ENCODE data around the gene PPIF. TPM values are rescaled to one million over a fixed set of nuclear protein-coding genes. Genes with fewer than 3 reads are reported as not detected.

PPIF gene
- total and polyA plus RNA-seq, 7 donors, result 44.6 to 297 (median 85.9) TPM

GRCh38 chr10:79339266-79339665 lies 8.0 kb upstream of the PPIF start:
- DNase-seq (no peak), ATAC-seq (no peak)
- intact Hi-C loops (cut with DNase I), result no loop called here
- TF ChIP-seq CTCF (IDR thresholded peaks at IDR 0.05), result no peak
- Histone ChIP-seq H3K9me3 (no peaks in the 10 kb centered on the region), H3K27me3 (ENCODE audit: insufficient read depth in 3 of 3, low read length in 2 of 3) (no peaks in the 10 kb centered on the region), H3K4me1 (peaks cover 12% of the 10 kb centered on the region), H3K27ac (no peak overlapping the region), H3K4me3 (no peak overlapping the region), H3K36me3 (ENCODE audit: insufficient read depth in 1 of 2, low read depth in 1 of 2) (no peaks in the 10 kb centered on the region)
- WGBS, 3 donors, result 89 to 92% (median 92%) methylated on average over 3 of the region's 3 CpGs

GRCh38 chr10:79340646-79341244 lies 6.5 kb upstream of the PPIF start:
- H3K9me3 ChIP-seq, result no peaks in the 10 kb centered on the region
- intact Hi-C loops (cut with DNase I), result no loop called here
- WGBS, 3 donors, result 93 to 98% (median 95%) methylated on average over 5 of the region's 5 CpGs
- DNase-seq (no peak), ATAC-seq (peak in 1 of 4 donors; percentile 22)
- no peak overlapping the region for H3K27ac ChIP-seq
- H3K36me3 ChIP-seq (ENCODE audit: insufficient read depth in 1 of 2, low read depth in 1 of 2), result no peaks in the 10 kb centered on the region
- H3K27me3 ChIP-seq (ENCODE audit: insufficient read depth in 3 of 3, low read length in 2 of 3), result no peaks in the 10 kb centered on the region
- peaks cover 6% of the 10 kb centered on the region for H3K4me1 ChIP-seq
- no peak for TF ChIP-seq CTCF (IDR thresholded peaks at IDR 0.05)
- H3K4me3 ChIP-seq, result no peak overlapping the region

GRCh38 chr10:79342295-79342761 lies 4.9 kb upstream of the PPIF start:
- ATAC-seq (no peak), DNase-seq (no peak)
- 93 to 98% (median 96%) methylated on average over 5 of the region's 5 CpGs for WGBS, 3 donors
- Histone ChIP-seq H3K9me3 (no peaks in the 10 kb centered on the region), H3K4me3 (no peak overlapping the region), H3K27ac (no peak overlapping the region), H3K36me3 (ENCODE audit: insufficient read depth in 1 of 2, low read depth in 1 of 2) (no peaks in the 10 kb centered on the region), H3K4me1 (peaks cover 10% of the 10 kb centered on the region), H3K27me3 (ENCODE audit: insufficient read depth in 3 of 3, low read length in 2 of 3) (no peaks in the 10 kb centered on the region)
- no peak for TF ChIP-seq CTCF (IDR thresholded peaks at IDR 0.05)
- intact Hi-C loops (cut with DNase I), result no loop called here

- no peak for ATAC-seq
- Histone ChIP-seq H3K27ac (no peak overlapping the region), H3K36me3 (ENCODE audit: insufficient read depth in 1 of 2, low read depth in 1 of 2) (no peaks in the 10 kb centered on the region), H3K27me3 (ENCODE audit: insufficient read depth in 3 of 3, low read length in 2 of 3) (no peaks in the 10 kb centered on the region), H3K9me3 (no peaks in the 10 kb centered on the region), H3K4me3 (no peak overlapping the region), H3K4me1 (peaks cover 10% of the 10 kb centered on the region)
- WGBS, 3 donors, result 68 to 73% (median 70%) methylated on average over 10 of the region's 10 CpGs
- DNase-seq, result no peak
- TF ChIP-seq CTCF (IDR thresholded peaks at IDR 0.05), result no peak
- intact Hi-C loops (cut with DNase I), result no loop called here
These were observed 4.3 kb upstream of the PPIF start for GRCh38 chr10:79342811-79343561.
